ENCODE measurements around the gene ZFP64. TPM values are rescaled to one million over a fixed set of nuclear protein-coding genes. Genes with fewer than 3 reads are reported as not detected.

The ZFP64 gene
- total and polyA plus RNA-seq, 2 donors (not counting 3 experiments of a cell fraction or from before 2014, with no cell fraction given) = 31.7 to 35.4 TPM

DNA sequence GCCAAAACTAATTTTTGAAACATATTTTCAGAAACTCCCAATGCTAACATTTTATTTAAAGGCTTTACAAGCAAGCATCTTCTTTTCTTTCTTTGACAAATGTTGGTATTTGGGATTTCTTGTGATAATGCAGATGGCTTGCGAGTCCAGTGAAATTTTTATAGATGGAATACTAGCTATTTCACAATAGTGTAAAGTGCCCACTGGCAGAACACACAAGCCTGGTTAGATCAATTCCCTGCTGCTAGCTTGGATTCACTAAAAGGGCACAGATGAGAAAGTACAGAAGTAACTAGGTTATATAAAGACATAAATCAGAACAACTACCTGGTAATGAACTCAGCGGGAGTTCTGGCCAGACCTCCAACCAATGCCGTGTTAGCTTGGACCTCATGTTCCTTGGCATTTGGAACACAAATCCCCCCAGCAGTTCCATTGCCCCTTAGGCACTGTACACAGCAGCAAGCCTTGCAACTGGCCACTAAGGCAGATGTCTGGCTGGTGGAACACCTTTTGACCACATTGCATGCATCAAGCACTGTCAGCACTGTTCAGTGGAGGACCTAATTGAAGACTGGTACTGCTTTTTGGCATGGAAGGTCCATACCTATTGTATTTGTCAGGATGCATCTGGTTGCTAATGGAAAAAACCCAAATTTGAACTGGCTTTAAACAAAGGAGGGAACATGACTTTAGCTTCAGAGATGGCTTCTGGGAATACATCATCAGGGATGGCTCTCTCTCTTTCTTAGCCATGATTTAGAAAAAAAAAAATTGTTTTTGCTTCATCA is 15.6 kb upstream of the ZFP64 start:
- no peak overlapping the region for H3K4me3 ChIP-seq (replicated peaks in 1 of 3; ENCODE audit: insufficient read depth in 1 of 3, low read depth in 1 of 3, low read length in 3 of 3)
- no peaks in the 10 kb centered on the region for H3K4me1 ChIP-seq (ENCODE audit: control insufficient read depth, extremely low read depth, insufficient read depth, low read length)
- no peaks in the 10 kb centered on the region for H3K27me3 ChIP-seq (ENCODE audit: control insufficient read depth in 2 of 2, insufficient read depth in 2 of 2, low read length in 2 of 2)
- FAIRE-seq = no peak
- H4K20me1 ChIP-seq (replicated peaks; ENCODE audit: control insufficient read depth, extremely low read depth, insufficient read depth, low read length) = no peaks in the 10 kb centered on the region
- POLR2A ChIA-PET = no interaction called here
- H3K79me2 ChIP-seq (ENCODE audit: control insufficient read depth, insufficient read depth, low read length) = no peaks in the 10 kb centered on the region
- BruUV-seq (replicated peaks) = no TSS peak
- no peak overlapping the region for H3K4me2 ChIP-seq (ENCODE audit: insufficient read depth, low read length)
- CTCF ChIA-PET = interaction anchor here (0.9 kb wide), 1 partner anchor 27 kb away, joined by 4 read pairs; no protein-coding TSS in a partner anchor
- no peak overlapping the region for H2AFZ ChIP-seq (ENCODE audit: low read depth, low read length)
- no peak overlapping the region for H3K9ac ChIP-seq (replicated peaks; ENCODE audit: extremely low read depth, insufficient read depth, low read length)
- H3K9me1 ChIP-seq (replicated peaks; ENCODE audit: control insufficient read depth, extremely low read depth, insufficient read depth, low read length) = no peaks in the 10 kb centered on the region
- no peaks in the 10 kb centered on the region for H3K36me3 ChIP-seq (ENCODE audit: control insufficient read depth in 2 of 2, extremely low read depth in 1 of 2, insufficient read depth in 2 of 2, low read length in 2 of 2)
- intact Hi-C loops (cut with micrococcal nuclease) = no loop called here
- no peak for TF ChIP-seq MYC (IDR thresholded peaks at IDR 0.05; ENCODE audit: low read depth, low read length)
- TF ChIP-seq, protein P1, sequence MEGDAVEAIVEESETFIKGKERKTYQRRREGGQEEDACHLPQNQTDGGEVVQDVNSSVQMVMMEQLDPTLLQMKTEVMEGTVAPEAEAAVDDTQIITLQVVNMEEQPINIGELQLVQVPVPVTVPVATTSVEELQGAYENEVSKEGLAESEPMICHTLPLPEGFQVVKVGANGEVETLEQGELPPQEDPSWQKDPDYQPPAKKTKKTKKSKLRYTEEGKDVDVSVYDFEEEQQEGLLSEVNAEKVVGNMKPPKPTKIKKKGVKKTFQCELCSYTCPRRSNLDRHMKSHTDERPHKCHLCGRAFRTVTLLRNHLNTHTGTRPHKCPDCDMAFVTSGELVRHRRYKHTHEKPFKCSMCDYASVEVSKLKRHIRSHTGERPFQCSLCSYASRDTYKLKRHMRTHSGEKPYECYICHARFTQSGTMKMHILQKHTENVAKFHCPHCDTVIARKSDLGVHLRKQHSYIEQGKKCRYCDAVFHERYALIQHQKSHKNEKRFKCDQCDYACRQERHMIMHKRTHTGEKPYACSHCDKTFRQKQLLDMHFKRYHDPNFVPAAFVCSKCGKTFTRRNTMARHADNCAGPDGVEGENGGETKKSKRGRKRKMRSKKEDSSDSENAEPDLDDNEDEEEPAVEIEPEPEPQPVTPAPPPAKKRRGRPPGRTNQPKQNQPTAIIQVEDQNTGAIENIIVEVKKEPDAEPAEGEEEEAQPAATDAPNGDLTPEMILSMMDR (IDR thresholded peaks at IDR 0.05; ENCODE audit: extremely low read depth in 1 of 2, insufficient read depth in 1 of 2, low read depth in 1 of 2, low read length in 2 of 2) = no peak
- TF ChIP-seq POLR2A (IDR thresholded peaks at IDR 0.05; ENCODE audit: low read depth, low read length) = no peak
- TF ChIP-seq, protein P2, sequence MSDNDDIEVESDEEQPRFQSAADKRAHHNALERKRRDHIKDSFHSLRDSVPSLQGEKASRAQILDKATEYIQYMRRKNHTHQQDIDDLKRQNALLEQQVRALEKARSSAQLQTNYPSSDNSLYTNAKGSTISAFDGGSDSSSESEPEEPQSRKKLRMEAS (IDR thresholded peaks at IDR 0.05; ENCODE audit: insufficient read depth, insufficient read length) = no peak
- no peak for TF ChIP-seq FOS (IDR thresholded peaks at IDR 0.05; ENCODE audit: borderline replicate concordance, insufficient read depth, low read length)
- no peak for TF ChIP-seq GATA2 (IDR thresholded peaks at IDR 0.05; ENCODE audit: insufficient read depth, insufficient read length, low read depth, low read length)
- TF ChIP-seq EZH2 (IDR thresholded peaks at IDR 0.05; ENCODE audit: borderline replicate concordance, low read depth, low read length, severe bottlenecking) = no peak
- TF ChIP-seq POLR2AphosphoS5 (IDR thresholded peaks at IDR 0.05; ENCODE audit: insufficient read depth, low read depth, low read length) = no peak
- no peak for TF ChIP-seq JUN (IDR thresholded peaks at IDR 0.05; ENCODE audit: borderline replicate concordance, insufficient read depth, insufficient read length, low read depth)
- no peak for DNase-seq (ENCODE audit: low read depth, low spot score)
- dilution Hi-C loops (cut with MboI; ENCODE audit: extremely low pct_ligation_motif_present, low sequenced_read_pairs) = no loop called here
- no peak overlapping the region for H3K27ac ChIP-seq (ENCODE audit: insufficient read depth, low read depth, low read length)
- no peaks in the 10 kb centered on the region for H3K9me3 ChIP-seq (replicated peaks; ENCODE audit: control insufficient read depth, insufficient read depth, low read length)
